ENCODE results near the gene ANO8.
"Not testable (repeated sequence)": the region's sequence is repeated elsewhere in the genome, so short reads cannot be mapped to it uniquely, and the experiment has no call there.

ANO8 gene

DNA sequence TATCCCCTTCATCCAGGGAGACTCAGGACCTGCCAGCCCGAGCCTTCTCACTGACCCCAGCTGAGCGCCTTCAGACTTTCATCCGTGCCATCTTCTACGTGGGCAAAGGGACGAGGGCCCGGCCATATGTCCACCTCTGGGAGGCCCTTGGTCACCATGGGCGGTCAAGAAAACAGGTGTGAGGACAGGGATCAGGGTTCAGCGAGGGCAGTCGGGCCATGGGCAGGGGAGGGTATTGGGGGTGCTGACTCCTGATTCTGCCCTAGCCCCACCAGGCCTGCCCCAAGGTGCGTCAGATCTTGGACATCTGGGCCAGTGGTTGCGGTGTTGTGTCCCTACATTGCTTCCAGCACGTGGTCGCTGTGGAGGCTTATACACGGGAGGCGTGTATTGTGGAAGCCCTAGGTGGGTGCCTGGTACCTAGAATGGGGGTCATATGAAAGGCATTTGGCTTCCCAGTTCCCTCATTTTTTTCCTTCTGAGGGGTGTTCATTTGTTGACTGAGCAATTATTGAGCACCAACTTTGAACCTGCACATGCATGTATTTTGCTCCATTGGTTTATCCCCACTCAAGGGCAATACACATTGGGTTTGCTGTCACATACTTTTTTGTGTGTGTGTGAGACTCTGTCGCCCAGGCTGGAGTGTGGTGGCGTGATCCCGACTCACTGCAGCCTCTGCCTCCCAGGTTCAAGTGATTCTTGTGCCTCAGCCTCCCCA lies 49.1 kb downstream of the ANO8 start:
- DNase-seq = no peak

DNA sequence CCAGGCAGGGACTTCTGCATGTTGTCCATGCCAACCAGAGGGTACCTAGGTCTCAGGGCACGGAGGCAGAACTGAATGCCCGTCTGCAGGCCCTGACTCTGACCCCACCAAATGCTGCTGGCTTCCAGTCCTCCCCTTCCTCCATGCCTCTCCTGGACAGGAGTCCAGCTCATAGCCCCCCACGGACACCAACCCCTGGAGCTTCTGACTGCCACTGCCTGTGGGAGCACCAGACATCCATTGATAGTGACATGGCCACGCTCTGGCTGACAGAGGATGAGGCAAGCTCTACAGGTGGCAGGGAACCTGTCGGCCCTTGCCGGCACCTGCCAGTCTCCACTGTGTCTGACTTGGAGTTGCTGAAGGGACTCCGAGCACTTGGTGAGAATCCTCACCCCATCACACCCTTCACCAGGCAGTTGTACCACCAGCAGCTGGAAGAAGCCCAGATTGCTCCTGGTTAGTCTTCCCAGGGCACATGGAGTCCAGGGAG lies 51.1 kb downstream of the ANO8 start:
- DNase-seq = no peak

DNA sequence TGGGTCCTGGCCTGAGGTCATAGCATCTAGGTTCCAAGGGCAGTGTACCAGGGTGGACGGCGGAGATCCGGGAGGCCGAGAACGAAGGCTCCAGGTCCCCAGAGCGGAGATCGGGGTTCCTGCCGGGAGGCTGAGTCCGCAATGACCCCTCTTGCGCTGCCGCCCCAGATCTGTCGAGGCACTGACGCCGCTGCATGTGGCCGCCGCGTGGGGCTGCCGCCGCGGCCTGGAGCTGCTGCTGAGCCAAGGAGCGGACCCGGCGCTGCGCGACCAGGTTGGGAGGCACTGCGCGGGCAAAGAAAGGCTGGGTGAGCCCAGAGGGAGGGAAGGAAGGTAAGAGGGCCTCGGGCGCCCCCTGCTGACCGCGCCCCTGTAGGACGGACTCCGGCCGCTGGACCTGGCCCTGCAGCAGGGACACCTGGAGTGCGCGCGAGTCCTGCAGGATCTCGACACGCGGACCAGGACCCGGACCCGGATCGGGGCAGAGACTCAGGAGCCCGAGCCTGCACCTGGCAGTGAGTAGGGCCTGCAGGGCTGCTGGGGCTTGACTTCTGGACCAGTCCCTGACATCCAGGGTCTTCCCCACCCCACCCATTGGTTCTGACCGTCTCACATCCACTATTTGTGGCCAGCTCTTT lies 52.0 kb downstream of the ANO8 start:
- peak; percentile 66 for DNase-seq

DNA sequence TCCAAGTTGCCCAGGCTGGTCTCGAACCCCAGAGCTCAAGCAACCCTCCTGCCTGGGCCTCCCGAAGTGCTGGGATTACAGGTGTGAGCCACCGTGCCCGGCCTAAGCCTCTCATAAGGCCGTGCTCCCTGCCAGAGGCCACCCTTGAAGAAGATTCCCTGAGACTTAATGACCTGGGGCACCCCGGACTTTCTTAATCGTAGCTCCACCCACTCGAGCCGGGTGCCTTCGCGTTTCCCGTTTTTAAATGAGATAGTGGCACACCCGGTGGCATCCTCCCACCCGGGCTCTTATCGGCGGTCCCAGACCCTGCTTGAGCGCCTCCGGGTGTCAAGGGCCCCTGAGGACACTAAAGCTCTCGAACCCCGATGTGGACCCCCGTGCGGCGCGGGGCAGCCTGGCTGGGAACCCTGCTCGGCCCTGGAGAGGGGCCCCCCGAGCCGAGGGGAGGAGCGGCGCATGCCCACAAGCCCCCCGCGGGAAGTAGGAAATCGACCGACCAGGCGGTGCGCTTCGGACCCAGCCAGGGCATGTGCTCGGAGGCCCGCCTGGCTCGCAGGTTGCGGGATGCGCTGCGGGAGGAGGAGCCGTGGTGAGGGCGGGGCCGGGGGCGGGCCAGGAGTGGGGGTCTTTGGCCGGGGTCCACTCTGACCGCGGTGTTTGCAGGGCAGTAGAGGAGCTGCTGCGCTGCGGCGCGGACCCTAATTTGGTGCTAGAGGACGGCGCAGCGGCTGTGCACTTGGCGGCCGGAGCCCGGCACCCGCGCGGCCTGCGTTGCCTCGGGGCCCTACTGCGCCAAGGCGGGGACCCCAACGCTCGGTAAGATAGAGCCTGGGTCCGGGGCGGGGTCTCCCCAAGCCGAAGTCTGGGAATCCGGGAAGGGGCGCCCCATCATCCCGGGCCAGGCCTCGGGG lies 53.0 kb downstream of the ANO8 start, which contains the start of gene ANKLE1:
TSS of gene ANKLE1 (plus strand) at position 511 of the 914 bp plus-strand sequence. CDS start at position 531, 20 bp downstream.
- no peak for DNase-seq

DNA sequence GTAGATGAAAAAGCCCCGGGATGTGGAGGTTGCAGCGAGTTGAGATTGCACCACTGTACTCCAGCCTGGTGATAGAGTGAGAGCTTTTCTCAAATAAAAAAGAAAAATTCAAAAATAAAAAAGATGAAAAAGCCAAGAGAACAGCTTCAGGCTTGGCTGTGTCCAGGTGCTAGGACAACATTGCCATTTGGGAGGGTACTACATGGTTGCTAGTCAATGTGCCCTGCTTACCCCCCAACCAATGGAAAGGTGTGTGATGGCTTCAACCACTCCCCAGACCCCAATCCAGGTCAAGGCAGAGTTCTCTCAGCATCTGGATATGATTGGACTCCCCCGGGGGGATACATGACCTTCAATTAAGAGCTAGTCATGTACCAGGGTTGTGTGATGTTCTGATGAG lies 55.2 kb downstream of the ANO8 start:
- no peak for DNase-seq

DNA sequence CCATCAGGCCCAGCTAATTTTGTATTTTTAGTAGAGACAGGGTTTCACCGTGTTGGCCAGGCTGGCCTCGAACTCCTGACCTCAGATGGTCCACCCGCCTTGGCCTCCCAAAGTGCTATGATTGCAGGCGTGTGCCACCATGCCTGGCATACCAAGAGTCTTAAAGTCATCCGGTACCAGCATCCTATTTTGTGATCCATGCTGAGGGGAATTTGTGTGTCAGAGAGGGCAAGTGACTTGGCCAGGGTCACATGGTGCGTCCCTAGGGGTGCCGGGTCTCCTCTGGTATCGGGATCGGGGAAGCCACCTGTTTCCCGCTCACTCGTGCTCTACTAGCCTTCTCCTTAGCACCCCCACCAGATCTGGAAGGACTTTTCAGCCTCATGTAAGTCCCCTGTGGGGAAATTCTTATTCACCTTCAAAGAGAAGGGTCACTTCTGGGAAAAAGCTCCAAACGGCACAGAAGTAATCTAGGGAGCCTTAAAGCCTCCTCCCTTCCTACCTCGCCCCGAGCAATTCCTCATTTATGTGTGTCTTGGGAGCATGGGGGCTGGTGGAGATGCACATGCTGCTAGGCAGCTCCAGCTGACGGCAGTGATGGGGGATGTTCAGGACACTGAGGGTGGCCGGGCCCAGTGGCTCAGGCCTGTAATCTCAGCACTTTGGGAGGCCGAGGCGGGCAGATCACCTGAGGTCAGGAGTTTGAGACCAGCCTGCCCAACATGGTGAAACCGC lies 59.0 kb downstream of the ANO8 start:
- no peak for DNase-seq

DNA sequence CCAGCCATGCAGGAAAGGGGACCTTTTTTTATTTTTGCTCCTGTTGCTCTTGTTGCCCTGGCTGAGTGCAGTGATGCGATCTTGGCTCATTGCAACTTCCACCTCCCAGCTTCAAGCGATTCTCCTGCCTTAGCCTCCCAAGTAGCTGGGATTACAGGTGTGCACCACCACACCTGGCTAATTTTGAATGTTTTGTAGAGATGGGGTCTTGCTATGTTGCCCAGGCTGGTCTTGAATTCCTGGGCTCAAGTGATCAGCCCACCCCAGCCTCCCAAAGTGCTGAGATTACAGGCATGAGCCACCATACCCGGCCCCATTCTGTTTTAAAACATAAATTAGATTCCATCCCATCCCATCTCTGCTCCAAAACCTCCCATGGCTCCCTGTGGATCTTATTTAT lies 59.8 kb downstream of the ANO8 start:
- not testable (repeated sequence) for DNase-seq
